HepG2 (cell line): Measurements from ENCODE around the gene FAM120AOS. TPM values are rescaled to one million over a fixed set of nuclear protein-coding genes. Genes with fewer than 3 reads are reported as not detected.

ENCODE experiments used
- ATAC-seq: fragments of 200-7000 bp; cut with Tn5 transposase; 3 replicates; pipeline ENCODE4 v1.9.1; 2020; ENCODE audit warnings: mild to moderate bottlenecking, moderate library complexity
- BruUV-seq: library from RNA; stranded (reverse); fragments of 400-500 nt; replicated peaks from 2 replicates; lab custom pipeline; 2021; lab: Mats Ljungman, UMichigan
- CTCF ChIA-PET: fragments of 300-600 bp; formaldehyde crosslinking; extraction: SDS; loops from one replicate; lab custom pipeline; 2021; ENCODE audit warnings: low total read pairs, inconsistent platforms, low intra/inter-chr PET ratio; lab: Yijun Ruan, JAX
- POLR2A ChIA-PET: fragments of 350-600 bp; sonication (Branson Sonifier 250); formaldehyde crosslinking; loops from one replicate; lab custom pipeline; 2020; ENCODE audit warnings: antibody characterized with exemption, inconsistent platforms; lab: Yijun Ruan, JAX
- DNase-seq: peaks from one replicate; pipeline ENCODE4 v3.0.0-alpha.2; 2015; ENCODE audit warnings: low spot score
- FAIRE-seq: peaks from 3 replicates; lab custom pipeline; 2011; peaks lifted over from hg19 to GRCh38; lab: Jason Lieb, UNC
- H2AFZ ChIP-seq: one replicate; pipeline ENCODE4 v1.6.1; 2011; ENCODE audit warnings: low read length, inconsistent platforms
- H3K27ac ChIP-seq: fragments of 300-600 bp; 3 replicates; pipeline ENCODE4 v1.8.0; 2011; ENCODE audit warnings: mixed run types, mild to moderate bottlenecking, mixed read lengths, low read length, inconsistent platforms; ENCODE audit not compliant: insufficient read depth; ENCODE audit errors: extremely low read length
- H3K27me3 ChIP-seq, 2 experiments: fragments of 200-600 bp in 1 of 2; 2 replicates in 1 of 2; 3 replicates in 1 of 2; pipeline versions ENCODE4 v1.6.0 to v1.8.0; 2011; ENCODE audit warnings: low read length in 2 of 2, mild to moderate bottlenecking in 2 of 2, moderate library complexity in 2 of 2, inconsistent platforms in 1 of 2; ENCODE audit not compliant: insufficient read depth in 2 of 2, control insufficient read depth in 1 of 2
- H3K36me3 ChIP-seq, 2 experiments: fragments of 200-600 bp in 1 of 2; replicated peaks in 1 of 2; 2 replicates in 1 of 2; 3 replicates in 1 of 2; pipeline versions ENCODE4 v1.5.1 to v1.8.0; 2011; ENCODE audit warnings: low read length in 2 of 2, inconsistent platforms in 1 of 2; ENCODE audit not compliant: insufficient read depth in 2 of 2, control insufficient read depth in 1 of 2
- H3K4me1 ChIP-seq: 2 replicates; pipeline ENCODE4 v1.5.1; 2012; ENCODE audit warnings: low read length, inconsistent platforms; ENCODE audit not compliant: insufficient read depth
- H3K4me2 ChIP-seq: 2 replicates; pipeline ENCODE4 v1.6.0; 2011; ENCODE audit warnings: low read depth, low read length, inconsistent platforms
- H3K4me3 ChIP-seq, 3 experiments: fragments of 200-600 bp in 1 of 3; sonication (generic), shearing (Covaris generic) in 1 of 3; replicated peaks in 1 of 3; 2 replicates each; pipeline ENCODE4 v1.5.1; 2011 to 2016; ENCODE audit warnings: low read length in 3 of 3, inconsistent platforms in 2 of 3, low read depth in 2 of 3, mild to moderate bottlenecking in 2 of 3, control low read depth in 1 of 3, mixed read lengths in 1 of 3; ENCODE audit not compliant: insufficient read depth in 1 of 3
- H3K79me2 ChIP-seq: one replicate; pipeline ENCODE4 v1.6.1; 2011; ENCODE audit warnings: low read length, inconsistent platforms; ENCODE audit not compliant: insufficient read depth
- H3K9ac ChIP-seq: 2 replicates; pipeline ENCODE4 v1.6.0; 2011; ENCODE audit warnings: mild to moderate bottlenecking, low read depth, low read length, inconsistent platforms; ENCODE audit not compliant: insufficient read depth
- H3K9me3 ChIP-seq: 2 replicates; pipeline ENCODE4 v1.5.1; 2012; ENCODE audit warnings: mild to moderate bottlenecking, low read length
- H4K20me1 ChIP-seq: 2 replicates; pipeline ENCODE4 v1.6.0; 2011; ENCODE audit warnings: inconsistent platforms, mild to moderate bottlenecking, low read length, moderate library complexity; ENCODE audit not compliant: insufficient read depth
- CREB3 ChIP-seq: sonication (generic); formaldehyde crosslinking; IDR thresholded peaks from 2 replicates; pipeline ENCODE4 v1.5.0; 2020; ENCODE audit warnings: missing genetic modification reagents
- HIC2 ChIP-seq: sonication (generic); formaldehyde crosslinking; IDR thresholded peaks from 2 replicates; pipeline ENCODE4 v1.9.0; 2022; ENCODE audit warnings: low read depth, missing genetic modification reagents
- KMT2A ChIP-seq: sonication (generic); formaldehyde crosslinking; IDR thresholded peaks from 2 replicates; pipeline ENCODE4 v1.4.0; 2020; ENCODE audit warnings: missing genetic modification reagents
- MATR3 ChIP-seq: sonication (generic); formaldehyde crosslinking; IDR thresholded peaks from 2 replicates; pipeline ENCODE4 v1.4.0; 2020; ENCODE audit warnings: missing genetic modification reagents
- SKIL ChIP-seq: sonication (generic); formaldehyde crosslinking; IDR thresholded peaks from 2 replicates; pipeline ENCODE4 v1.8.0; 2022; ENCODE audit warnings: missing genetic modification reagents, mild to moderate bottlenecking, moderate library complexity, borderline replicate concordance
- ZBTB34 ChIP-seq: sonication (generic); formaldehyde crosslinking; IDR thresholded peaks from 2 replicates; pipeline ENCODE4 v1.8.0; 2022; ENCODE audit warnings: mild to moderate bottlenecking, missing genetic modification reagents
- ZNF337 ChIP-seq: sonication (generic); formaldehyde crosslinking; IDR thresholded peaks from 2 replicates; pipeline ENCODE4 v1.5.1; 2020; ENCODE audit warnings: missing genetic modification reagents, low read depth, mild to moderate bottlenecking, borderline replicate concordance
- ZNF639 ChIP-seq: conservative IDR thresholded peaks from 2 replicates; pipeline ENCODE4 v1.6.1; 2018; ENCODE audit warnings: missing genetic modification reagents
- WGBS: methylation state at CpG from one replicate; pipeline ENCODE4 v1.1.6; 2017; ENCODE audit warnings: low lambda C conversion rate; 5-methylcytosine and 5-hydroxymethylcytosine counted together
- in situ Hi-C: cut with HindIII; loops from 2 replicates; pipeline ENCODE4 v1.10.0; 2017; ENCODE audit warnings: low pct_unique_long_range_greater_than_20kb; ENCODE audit not compliant: extremely low pct_ligation_motif_present
- intact Hi-C: fragments of 100-400 bp; cut with micrococcal nuclease; formaldehyde crosslinking; loops from one replicate; pipeline ENCODE4 v1.10.0; 2022; ENCODE audit not compliant: unreplicated experiment
- polyA plus RNA-seq, 8 experiments: library from polyadenylated mRNA; depleted of rRNA in 3 of 8; stranded (reverse) in 7 of 8; unstranded in 1 of 8; fragments of >200 nt; fragmentation: Illumina TruSeq in 4 of 8; extraction: Trizol in 4 of 8; gene quantifications; 2 replicates each; pipeline versions ENCODE4 v1.2.1 to v1.2.3, GENCODE V29; 2011 to 2016; ENCODE audit warnings: low read depth in 4 of 8, missing spikeins in 1 of 8, mixed read lengths in 1 of 8; ENCODE audit not compliant: insufficient read depth in 1 of 8
- total RNA-seq, 5 experiments: library from RNA; depleted of rRNA; stranded (reverse); fragments of >200 nt; fragmentation: Illumina TruSeq; extraction: Trizol; gene quantifications; 2 replicates each; pipeline ENCODE4 v1.2.3, GENCODE V29; 2016; ENCODE audit warnings: low read depth in 1 of 5

The FAM120AOS gene
- total and polyA plus RNA-seq, 2 of the 13 experiments (the other 11 are each of a cell fraction or from before 2014, with no cell fraction given), result 28.2 to 34.6 TPM

- no peak overlapping the region for H2AFZ ChIP-seq
- no peak for FAIRE-seq
- H3K79me2 ChIP-seq, result peaks cover 97% of the 10 kb centered on the region
- TF ChIP-seq KMT2A, result no peak
- no peak for TF ChIP-seq SKIL (CRISPR knock-in tag)
- peaks cover 0 to 4% of the 10 kb centered on the region in 2 experiments; a peak in 3 of 5 replicates for H3K36me3 ChIP-seq
- no TSS peak for BruUV-seq
- 97% methylated on average over 1 of the region's 1 CpG for WGBS
- DNase-seq, result no peak
- ChIA-PET POLR2A (no interaction called here), CTCF (no interaction called here)
- intact Hi-C loops, result no loop called here
- H3K4me3 ChIP-seq, result no peak overlapping the region
- H4K20me1 ChIP-seq, result peaks cover 51% of the 10 kb centered on the region
- no peak overlapping the region for H3K4me2 ChIP-seq
- peaks cover 75% of the 10 kb centered on the region for H3K4me1 ChIP-seq
- H3K27me3 ChIP-seq, result no peaks in the 10 kb centered on the region; a peak in 1 of 5 replicates
- H3K9me3 ChIP-seq, result no peaks in the 10 kb centered on the region
- no peak overlapping the region for H3K27ac ChIP-seq
- no peak for ATAC-seq
- in situ Hi-C loops, result no loop called here
- H3K9ac ChIP-seq, result no peak overlapping the region
Observed at GRCh38 chr9:93457006-93457405, 3.6 kb upstream of the FAM120AOS start.

- Histone ChIP-seq H3K4me3 (no peak overlapping the region), H3K36me3 (peaks cover 0 to 4% of the 10 kb centered on the region in 2 experiments; a peak in 3 of 5 replicates), H3K79me2 (peaks cover 94% of the 10 kb centered on the region), H3K9me3 (no peaks in the 10 kb centered on the region), H3K4me1 (peaks cover 70% of the 10 kb centered on the region), H2AFZ (no peak overlapping the region), H3K27ac (no peak overlapping the region), H4K20me1 (peaks cover 51% of the 10 kb centered on the region), H3K27me3 (no peaks in the 10 kb centered on the region; a peak in 1 of 5 replicates), H3K4me2 (no peak overlapping the region), H3K9ac (no peak overlapping the region)
- intact Hi-C loops (no loop called here), in situ Hi-C loops (no loop called here)
- WGBS, result 70% methylated on average over 2 of the region's 2 CpGs
- POLR2A ChIA-PET, result no interaction called here
- FAIRE-seq (no peak), ATAC-seq (no peak), DNase-seq (no peak)
- TF ChIP-seq ZNF639 (CRISPR knock-in tag) (no peak), ZNF337 (CRISPR knock-in tag) (no peak), ZBTB34 (no peak), HIC2 (CRISPR knock-in tag) (no peak), CREB3 (no peak), MATR3 (no peak)
- no TSS peak for BruUV-seq
- CTCF ChIA-PET, result no interaction called here
Observed at GRCh38 chr9:93456504-93456903, 3.1 kb upstream of the FAM120AOS start.
